ENCODE measurements around the gene NHERF2.

The NHERF2 gene

DNA sequence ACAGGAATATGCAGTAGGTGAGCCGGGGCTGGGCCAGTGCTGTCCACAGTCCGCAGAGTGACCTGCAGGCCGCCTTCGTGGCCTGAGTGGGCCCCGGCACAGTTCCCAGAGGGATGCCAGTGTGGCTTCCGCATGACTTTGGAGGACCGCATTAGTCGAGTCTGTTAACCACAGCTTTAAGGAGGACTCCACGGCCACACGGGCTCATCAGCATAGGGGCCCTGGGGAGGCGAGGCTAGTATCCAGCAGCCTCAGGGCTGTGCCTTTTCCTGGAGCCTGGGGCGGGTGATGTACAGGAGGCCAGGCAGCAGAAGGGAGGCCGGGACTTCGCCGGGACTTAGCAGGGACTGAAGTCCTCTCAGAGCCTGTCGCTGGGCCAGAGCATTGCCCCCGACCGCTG lies 34.3 kb downstream of the NHERF2 start:
- DNase-seq (ENCODE audit: low read depth): no peak
- TF ChIP-seq, protein P1, sequence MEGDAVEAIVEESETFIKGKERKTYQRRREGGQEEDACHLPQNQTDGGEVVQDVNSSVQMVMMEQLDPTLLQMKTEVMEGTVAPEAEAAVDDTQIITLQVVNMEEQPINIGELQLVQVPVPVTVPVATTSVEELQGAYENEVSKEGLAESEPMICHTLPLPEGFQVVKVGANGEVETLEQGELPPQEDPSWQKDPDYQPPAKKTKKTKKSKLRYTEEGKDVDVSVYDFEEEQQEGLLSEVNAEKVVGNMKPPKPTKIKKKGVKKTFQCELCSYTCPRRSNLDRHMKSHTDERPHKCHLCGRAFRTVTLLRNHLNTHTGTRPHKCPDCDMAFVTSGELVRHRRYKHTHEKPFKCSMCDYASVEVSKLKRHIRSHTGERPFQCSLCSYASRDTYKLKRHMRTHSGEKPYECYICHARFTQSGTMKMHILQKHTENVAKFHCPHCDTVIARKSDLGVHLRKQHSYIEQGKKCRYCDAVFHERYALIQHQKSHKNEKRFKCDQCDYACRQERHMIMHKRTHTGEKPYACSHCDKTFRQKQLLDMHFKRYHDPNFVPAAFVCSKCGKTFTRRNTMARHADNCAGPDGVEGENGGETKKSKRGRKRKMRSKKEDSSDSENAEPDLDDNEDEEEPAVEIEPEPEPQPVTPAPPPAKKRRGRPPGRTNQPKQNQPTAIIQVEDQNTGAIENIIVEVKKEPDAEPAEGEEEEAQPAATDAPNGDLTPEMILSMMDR (conservative IDR thresholded peaks at IDR 0.05; ENCODE audit: low read depth, low read length): no peak
- H3K4me3 ChIP-seq (ENCODE audit: low read length): no peak overlapping the region

DNA sequence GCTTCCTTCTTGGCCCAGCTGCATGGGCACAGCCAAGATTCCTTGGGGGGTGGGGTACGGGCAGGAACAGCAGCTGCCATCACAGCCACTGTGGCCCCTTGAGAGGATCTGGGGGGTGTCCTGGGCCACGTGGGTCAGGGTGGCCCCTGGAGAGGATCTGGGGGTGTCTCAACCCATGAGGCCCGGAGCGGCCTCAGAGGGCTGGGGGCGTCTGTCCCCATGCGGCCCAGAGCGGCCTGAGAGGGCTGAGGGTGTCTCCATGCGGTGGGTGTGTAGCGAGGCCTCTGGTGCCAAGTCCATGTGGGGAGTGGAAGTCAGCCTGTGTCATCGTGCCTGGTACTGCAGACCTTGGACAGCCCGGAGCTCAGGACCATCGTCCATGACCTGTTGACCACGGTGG lies 34.8 kb downstream of the NHERF2 start:
- H3K4me3 ChIP-seq (ENCODE audit: low read length): no peak overlapping the region
- no peak for DNase-seq (ENCODE audit: low read depth)
- TF ChIP-seq, protein P1 (conservative IDR thresholded peaks at IDR 0.05; ENCODE audit: low read depth, low read length): no peak

DNA sequence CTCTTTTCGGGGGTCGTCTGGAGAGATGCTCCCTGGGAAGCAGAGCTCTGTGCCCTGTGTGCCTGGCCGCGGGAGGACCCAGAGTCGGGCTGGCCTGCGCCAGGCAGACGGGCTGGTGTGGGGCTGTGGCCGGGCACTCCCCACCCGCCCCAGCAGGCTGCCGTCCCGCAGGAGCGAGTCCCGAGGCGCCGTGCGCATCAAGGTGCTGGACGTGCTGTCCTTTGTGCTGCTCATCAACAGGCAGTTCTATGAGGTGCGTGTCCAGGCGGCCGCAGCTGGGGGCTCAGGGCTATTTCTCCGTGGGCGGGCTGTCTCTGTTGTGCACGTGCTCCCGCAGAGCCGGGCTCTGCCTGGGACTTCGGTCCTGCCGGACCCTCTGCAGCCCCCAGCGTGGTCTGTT lies 36.1 kb downstream of the NHERF2 start:
- H3K4me3 ChIP-seq (ENCODE audit: low read length): no peak overlapping the region
- TF ChIP-seq, protein P1 (conservative IDR thresholded peaks at IDR 0.05; ENCODE audit: low read depth, low read length): no peak

DNA sequence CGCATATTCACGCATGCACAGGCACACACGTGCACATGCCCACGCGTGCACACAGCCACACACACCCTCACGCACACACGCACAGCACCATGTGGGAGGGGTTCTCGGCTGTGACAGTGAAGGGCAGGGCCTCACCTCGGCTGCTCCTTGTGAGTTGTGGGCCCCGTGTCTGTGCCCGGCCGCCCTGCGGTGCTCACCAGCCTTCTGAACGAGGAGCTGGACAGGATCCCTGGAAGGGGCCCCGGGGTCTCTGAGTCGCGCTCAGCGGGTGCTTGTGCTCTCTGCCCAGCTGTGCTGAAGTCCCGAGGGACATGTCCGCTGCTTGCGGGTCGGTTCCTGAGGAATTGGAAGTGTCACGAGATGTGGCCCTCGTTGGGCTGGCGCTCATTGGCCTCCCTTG lies 37.2 kb downstream of the NHERF2 start:
- no peak overlapping the region for H3K4me3 ChIP-seq (ENCODE audit: low read length)
- no peak for DNase-seq (ENCODE audit: low read depth)
- TF ChIP-seq, protein P1 (conservative IDR thresholded peaks at IDR 0.05; ENCODE audit: low read depth, low read length): no peak

More for the DNA sequence above, 36.1 kb downstream of the NHERF2 start:
- no peak for DNase-seq (ENCODE audit: low read depth)

DNA sequence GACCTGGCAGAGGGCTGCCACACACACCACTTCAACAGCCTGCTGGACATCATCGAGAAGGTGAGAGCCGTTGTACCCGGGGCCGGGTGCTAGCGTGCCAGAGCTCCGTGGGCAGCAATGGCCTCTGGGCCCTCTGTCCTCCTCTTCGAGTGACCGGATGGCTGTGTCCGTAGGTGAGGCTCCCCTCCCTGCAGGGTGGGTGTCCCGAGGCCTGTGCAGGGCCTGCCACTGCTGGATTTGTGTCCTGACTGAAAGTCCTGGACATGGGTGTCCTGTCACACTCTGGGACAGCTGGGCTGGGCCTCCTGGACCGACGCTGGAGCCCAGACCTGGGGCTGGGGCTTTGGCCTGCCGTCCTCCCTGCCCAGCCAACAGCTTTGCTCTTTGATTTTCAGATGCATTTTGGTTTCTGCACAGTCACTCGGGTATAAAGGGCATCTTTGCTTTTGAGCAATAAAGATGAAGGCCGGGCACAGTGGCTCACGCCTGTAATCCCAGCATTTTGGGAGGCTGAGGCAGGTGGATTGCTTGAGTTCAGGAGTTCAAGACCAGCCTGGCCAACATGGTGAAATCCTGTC lies 37.8 kb downstream of the NHERF2 start:
- TF ChIP-seq, protein P1 (conservative IDR thresholded peaks at IDR 0.05; ENCODE audit: low read depth, low read length): no peak
- no peak overlapping the region for H3K4me3 ChIP-seq (ENCODE audit: low read length)
- no peak for DNase-seq (ENCODE audit: low read depth)

DNA sequence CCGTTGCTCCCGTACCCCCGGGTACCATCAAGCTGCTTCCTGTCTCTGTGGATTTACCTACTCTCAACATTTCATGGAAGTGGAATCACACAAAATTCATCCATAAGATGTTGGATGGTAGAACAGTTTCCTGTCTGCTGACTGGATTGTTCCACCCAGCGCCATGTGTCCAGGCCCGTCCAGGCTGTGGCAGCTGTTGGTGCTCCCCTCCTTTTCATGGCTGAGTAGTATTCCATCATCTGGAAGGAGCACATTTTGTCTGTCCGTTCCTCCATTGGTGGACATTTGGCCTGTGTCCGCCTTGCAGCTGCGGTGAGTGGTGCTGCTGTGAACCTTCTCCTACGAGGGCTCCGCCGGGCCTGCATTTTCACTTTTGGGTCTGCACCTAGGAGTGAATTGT lies 39.4 kb downstream of the NHERF2 start:
- DNase-seq (ENCODE audit: low read depth): no peak
- no peak overlapping the region for H3K4me3 ChIP-seq (ENCODE audit: low read length)
- TF ChIP-seq, protein P1 (conservative IDR thresholded peaks at IDR 0.05; ENCODE audit: low read depth, low read length): no peak

DNA sequence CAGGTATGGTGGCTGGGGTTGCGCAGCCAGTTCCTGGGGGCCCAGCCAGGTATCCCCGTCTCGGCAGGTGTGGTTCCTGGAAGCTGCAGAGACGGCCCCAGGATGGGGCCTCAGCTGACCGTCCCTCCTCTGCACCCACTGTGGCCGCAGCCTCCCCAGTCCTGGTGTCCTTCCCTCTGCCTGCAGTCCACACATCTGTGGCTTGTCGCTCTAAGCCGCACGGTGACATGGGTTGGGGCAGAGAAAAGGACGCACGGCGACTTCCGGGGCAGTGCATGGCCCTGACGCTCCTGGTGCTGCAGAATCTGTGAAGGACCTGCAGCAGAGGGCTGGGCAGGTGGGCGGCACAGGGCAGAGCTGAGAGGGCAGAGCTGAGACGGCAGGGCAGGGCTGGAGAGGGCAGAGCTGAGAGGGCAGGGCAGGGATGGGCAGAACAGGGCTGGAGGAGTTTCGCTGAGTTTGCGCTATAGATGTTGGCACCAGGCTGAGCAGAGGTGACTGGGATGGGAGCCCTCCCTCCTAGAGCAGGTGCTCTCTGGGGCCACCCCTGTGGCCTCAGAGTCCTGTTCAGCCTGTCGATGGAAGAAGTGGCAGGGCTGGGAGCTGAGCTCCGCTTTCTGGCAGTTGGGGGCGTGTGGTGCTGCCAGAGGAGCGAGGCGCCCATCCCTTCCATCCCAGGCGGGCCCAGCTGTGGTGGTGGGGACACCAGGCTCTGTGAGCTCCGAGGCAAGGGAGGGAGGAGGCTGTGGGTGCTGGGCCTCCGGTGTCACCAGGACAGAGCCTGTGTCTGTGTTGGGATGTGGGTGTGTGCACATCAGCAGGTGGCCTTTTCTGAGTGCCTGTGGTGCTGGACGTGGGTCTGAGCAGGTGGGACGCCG lies 44.1 kb downstream of the NHERF2 start:
- TF ChIP-seq, protein P1 (conservative IDR thresholded peaks at IDR 0.05; ENCODE audit: low read depth, low read length): no peak
- DNase-seq (ENCODE audit: low read depth): no peak
- no peak overlapping the region for H3K4me3 ChIP-seq (ENCODE audit: low read length)
